Measurements from ENCODE around the gene TSSK2.
A peak's percentile ranks its signal among the peaks of the same experiment; 100 is the strongest.

DNA sequence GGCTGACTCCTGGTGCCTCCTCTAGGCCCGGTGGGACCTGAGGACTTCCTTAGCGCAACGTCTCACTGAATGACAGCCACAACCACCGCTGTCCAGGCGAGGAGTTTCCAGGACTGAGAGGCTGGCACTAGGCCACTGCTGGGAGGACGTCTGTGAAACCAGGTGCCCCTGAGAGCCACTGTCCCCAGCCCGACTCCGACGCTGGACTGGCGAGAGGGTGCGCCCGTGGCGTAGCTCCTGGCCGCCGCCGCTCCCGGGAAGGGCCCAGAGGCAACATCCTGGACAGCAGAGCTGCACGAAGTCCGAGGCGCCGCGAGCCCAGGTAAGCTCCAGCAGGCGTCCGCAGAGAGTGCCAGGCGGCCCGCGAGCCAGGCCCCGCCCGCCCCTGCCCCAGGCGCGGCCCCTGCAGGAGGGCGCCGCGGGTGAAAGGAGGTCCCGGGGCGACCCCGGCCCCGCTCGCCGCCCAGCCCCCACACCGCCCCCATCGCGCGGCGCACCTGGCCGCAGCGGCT lies 9.4 kb upstream of the TSSK2 start:
- TF ChIP-seq CTCF (IDR thresholded peaks at IDR 0.05), result no peak
- peak; percentile 8 for TF ChIP-seq POLR2A (IDR thresholded peaks at IDR 0.05)
- no peak for TF ChIP-seq POLR2AphosphoS5 (IDR thresholded peaks at IDR 0.05)
